Hepatocyte (in vitro differentiated cells): ENCODE measurements around the gene PEAR1. TPM values are rescaled to one million over a fixed set of nuclear protein-coding genes. Genes with fewer than 3 reads are reported as not detected.

Experiments used
- DNase-seq: peaks from one replicate; pipeline ENCODE4 v3.0.0-alpha.2; 2016; ENCODE audit warnings: low spot score
- H2AFZ ChIP-seq: fragments of 200-600 bp; sonication (generic); 2 replicates; pipeline ENCODE4 v1.6.0; 2016; ENCODE audit warnings: antibody characterized with exemption, mild to moderate bottlenecking
- H3K27ac ChIP-seq: fragments of 200-600 bp; sonication (generic); 2 replicates; pipeline ENCODE4 v1.5.1; 2016; ENCODE audit warnings: mild to moderate bottlenecking
- H3K27me3 ChIP-seq: fragments of 200-600 bp; sonication (generic); 2 replicates; pipeline ENCODE4 v1.6.1; 2016
- H3K36me3 ChIP-seq: fragments of 200-600 bp; sonication (generic); replicated peaks from 2 replicates; pipeline ENCODE4 v1.5.1; 2016; ENCODE audit warnings: low read depth; ENCODE audit not compliant: insufficient read depth
- H3K4me1 ChIP-seq: fragments of 200-600 bp; sonication (generic); 2 replicates; pipeline ENCODE4 v1.5.1; 2016; ENCODE audit warnings: mild to moderate bottlenecking, moderate library complexity; ENCODE audit not compliant: insufficient read depth
- H3K4me2 ChIP-seq: fragments of 200-600 bp; sonication (generic); 2 replicates; pipeline ENCODE4 v1.6.0; 2016
- H3K4me3 ChIP-seq: fragments of 200-600 bp; sonication (generic); 2 replicates; pipeline ENCODE4 v1.5.1; 2016; ENCODE audit warnings: mild to moderate bottlenecking
- H3K79me2 ChIP-seq: fragments of 200-600 bp; sonication (generic); 2 replicates; pipeline ENCODE4 v1.6.0; 2017; ENCODE audit warnings: mild to moderate bottlenecking
- H3K9me2 ChIP-seq: fragments of 200-600 bp; sonication (generic); replicated peaks from 2 replicates; pipeline ENCODE4 v1.6.0; 2017; ENCODE audit warnings: mild to moderate bottlenecking; ENCODE audit not compliant: insufficient read depth
- H3K9me3 ChIP-seq: fragments of 200-600 bp; sonication (generic); 2 replicates; pipeline ENCODE4 v1.5.1; 2016; ENCODE audit warnings: low read depth, mild to moderate bottlenecking
- H4K20me1 ChIP-seq: fragments of 200-600 bp; sonication (generic); 2 replicates; pipeline ENCODE4 v1.6.0; 2016; ENCODE audit warnings: mild to moderate bottlenecking; ENCODE audit not compliant: insufficient read depth, poor library complexity, severe bottlenecking
- EZH2 ChIP-seq: fragments of 200-600 bp; sonication (generic); IDR thresholded peaks from 2 replicates; pipeline ENCODE4 v1.6.1; 2016; ENCODE audit warnings: antibody characterized with exemption, mild to moderate bottlenecking, borderline replicate concordance
- EZH2phosphoT487 ChIP-seq: fragments of 200-600 bp; sonication (generic); IDR thresholded peaks from one replicate; pipeline ENCODE4 v1.6.1; 2018; ENCODE audit warnings: antibody characterized with exemption, mild to moderate bottlenecking, low read depth, moderate library complexity; ENCODE audit not compliant: unreplicated experiment, severe bottlenecking
- WGBS: methylation state at CpG from one replicate; pipeline ENCODE4 v1.1.6; 2016; ENCODE audit warnings: low lambda C conversion rate; ENCODE audit errors: missing lambda C conversion rate; 5-methylcytosine and 5-hydroxymethylcytosine counted together
- polyA plus RNA-seq: library from polyadenylated mRNA; unstranded; fragments of >200 nt; fragmentation: Nextera tagmentation; extraction: Ambion mirVana; gene quantifications from 2 replicates; pipeline ENCODE4 v1.2.1, GENCODE V29; 2016
- total RNA-seq: library from RNA; depleted of rRNA; stranded (reverse); fragments of >200 nt; gene quantifications from 2 replicates; pipeline ENCODE4 v1.2.3, GENCODE V29; 2014
- TF ChIP-seq, protein P1 (sequence below): fragments of 200-600 bp; sonication (generic); IDR thresholded peaks from 2 replicates; pipeline ENCODE4 v1.5.1; 2016; ENCODE audit warnings: antibody characterized with exemption, mild to moderate bottlenecking; ENCODE audit not compliant: poor library complexity

Gene PEAR1
- total and polyA plus RNA-seq, 2 experiments from 2014 or later: 5.3 to 6.3 TPM

GRCh38 chr1:156942176-156942575 is 48.7 kb downstream of the PEAR1 start:
- Histone ChIP-seq H3K9me3 (no peaks in the 10 kb centered on the region), H3K27ac (no peak overlapping the region), H3K4me2 (no peak overlapping the region), H2AFZ (no peak overlapping the region), H4K20me1 (no peaks in the 10 kb centered on the region), H3K79me2 (no peaks in the 10 kb centered on the region), H3K4me3 (no peak overlapping the region), H3K27me3 (no peaks in the 10 kb centered on the region), H3K9me2 (no peaks in the 10 kb centered on the region), H3K36me3 (no peaks in the 10 kb centered on the region), H3K4me1 (no peaks in the 10 kb centered on the region)
- 98% methylated on average over 3 of the region's 3 CpGs for WGBS
- TF ChIP-seq, protein P1, sequence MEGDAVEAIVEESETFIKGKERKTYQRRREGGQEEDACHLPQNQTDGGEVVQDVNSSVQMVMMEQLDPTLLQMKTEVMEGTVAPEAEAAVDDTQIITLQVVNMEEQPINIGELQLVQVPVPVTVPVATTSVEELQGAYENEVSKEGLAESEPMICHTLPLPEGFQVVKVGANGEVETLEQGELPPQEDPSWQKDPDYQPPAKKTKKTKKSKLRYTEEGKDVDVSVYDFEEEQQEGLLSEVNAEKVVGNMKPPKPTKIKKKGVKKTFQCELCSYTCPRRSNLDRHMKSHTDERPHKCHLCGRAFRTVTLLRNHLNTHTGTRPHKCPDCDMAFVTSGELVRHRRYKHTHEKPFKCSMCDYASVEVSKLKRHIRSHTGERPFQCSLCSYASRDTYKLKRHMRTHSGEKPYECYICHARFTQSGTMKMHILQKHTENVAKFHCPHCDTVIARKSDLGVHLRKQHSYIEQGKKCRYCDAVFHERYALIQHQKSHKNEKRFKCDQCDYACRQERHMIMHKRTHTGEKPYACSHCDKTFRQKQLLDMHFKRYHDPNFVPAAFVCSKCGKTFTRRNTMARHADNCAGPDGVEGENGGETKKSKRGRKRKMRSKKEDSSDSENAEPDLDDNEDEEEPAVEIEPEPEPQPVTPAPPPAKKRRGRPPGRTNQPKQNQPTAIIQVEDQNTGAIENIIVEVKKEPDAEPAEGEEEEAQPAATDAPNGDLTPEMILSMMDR: no peak
- TF ChIP-seq EZH2 (no peak), EZH2phosphoT487 (no peak)
- DNase-seq: no peak

DNA sequence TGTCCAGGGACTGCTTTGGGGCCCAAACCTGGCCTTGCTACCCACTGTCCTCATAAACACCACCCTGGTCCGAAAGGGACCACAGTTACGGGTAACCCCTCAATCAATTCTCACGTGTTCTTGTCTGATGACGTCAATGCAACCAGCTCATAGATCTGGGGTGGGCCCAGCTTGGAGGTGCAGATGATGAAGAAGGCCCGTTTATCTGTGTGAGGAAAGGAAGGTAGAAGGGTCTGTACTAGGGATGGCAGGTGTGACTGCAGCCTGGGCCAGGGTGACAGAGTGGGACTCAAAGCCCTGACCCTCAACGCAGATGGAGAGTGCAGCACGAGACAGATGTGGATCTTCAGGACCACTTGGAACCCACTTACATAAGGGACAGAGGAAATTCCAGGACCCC is 49.1 kb downstream of the PEAR1 start:
- Histone ChIP-seq H3K9me3 (no peaks in the 10 kb centered on the region), H3K4me2 (no peak overlapping the region), H2AFZ (no peak overlapping the region), H3K27me3 (no peaks in the 10 kb centered on the region), H3K36me3 (no peaks in the 10 kb centered on the region), H4K20me1 (no peaks in the 10 kb centered on the region), H3K4me1 (no peaks in the 10 kb centered on the region), H3K9me2 (no peaks in the 10 kb centered on the region), H3K79me2 (no peaks in the 10 kb centered on the region), H3K27ac (no peak overlapping the region), H3K4me3 (no peak overlapping the region)
- no peak for TF ChIP-seq EZH2phosphoT487
- no peak for TF ChIP-seq EZH2
- TF ChIP-seq, protein P1: no peak
- WGBS: 97% methylated on average over 7 of the region's 7 CpGs
- no peak for DNase-seq

- no peaks in the 10 kb centered on the region for H4K20me1 ChIP-seq
- no peak overlapping the region for H2AFZ ChIP-seq
- TF ChIP-seq EZH2phosphoT487: no peak
- TF ChIP-seq, protein P1: no peak
- no peak for TF ChIP-seq EZH2
- H3K27me3 ChIP-seq: no peaks in the 10 kb centered on the region
- WGBS: 100% methylated on average over 3 of the region's 3 CpGs
- no peaks in the 10 kb centered on the region for H3K79me2 ChIP-seq
- H3K9me2 ChIP-seq: no peaks in the 10 kb centered on the region
- H3K4me2 ChIP-seq: no peak overlapping the region
- H3K36me3 ChIP-seq: no peaks in the 10 kb centered on the region
- no peak overlapping the region for H3K4me3 ChIP-seq
- no peaks in the 10 kb centered on the region for H3K4me1 ChIP-seq
- DNase-seq: no peak
- H3K9me3 ChIP-seq: no peaks in the 10 kb centered on the region
- H3K27ac ChIP-seq: no peak overlapping the region
Measured at GRCh38 chr1:156943756-156944155, 50.2 kb downstream of the PEAR1 start.

- Histone ChIP-seq H3K27me3 (no peaks in the 10 kb centered on the region), H3K27ac (no peak overlapping the region), H3K9me3 (no peaks in the 10 kb centered on the region), H3K4me1 (no peaks in the 10 kb centered on the region), H3K4me3 (no peak overlapping the region), H4K20me1 (no peaks in the 10 kb centered on the region), H3K4me2 (no peak overlapping the region), H3K79me2 (no peaks in the 10 kb centered on the region), H3K9me2 (no peaks in the 10 kb centered on the region), H2AFZ (no peak overlapping the region), H3K36me3 (no peaks in the 10 kb centered on the region)
- no peak for TF ChIP-seq EZH2
- WGBS: 92% methylated on average over 1 of the region's 1 CpG
- no peak for DNase-seq
Measured at GRCh38 chr1:156944268-156944667, 50.8 kb downstream of the PEAR1 start.
